ENCODE results near the gene CDK14.
"Not testable (repeated sequence)": the region's sequence is repeated elsewhere in the genome, so short reads cannot be mapped to it uniquely, and the experiment has no call there.

The CDK14 gene

GRCh38 chr7:90723866-90724265 is 127.7 kb downstream of the CDK14 start:
- DNase-seq, result no peak

GRCh38 chr7:90726120-90726519 is 130.0 kb downstream of the CDK14 start:
- no peak for DNase-seq

GRCh38 chr7:90726623-90727022 is 130.5 kb downstream of the CDK14 start:
- no peak for DNase-seq

GRCh38 chr7:90727412-90727811 is 131.3 kb downstream of the CDK14 start:
- DNase-seq, result no peak

- DNase-seq, result no peak
Observed at GRCh38 chr7:90728568-90728967, 132.4 kb downstream of the CDK14 start.

- not testable (repeated sequence) for DNase-seq
Observed at GRCh38 chr7:90735611-90736280, 139.6 kb downstream of the CDK14 start.

- DNase-seq, result no peak
Observed at GRCh38 chr7:90736316-90736715, 140.2 kb downstream of the CDK14 start.

- DNase-seq, result no peak
Observed at GRCh38 chr7:90736968-90737939, 141.1 kb downstream of the CDK14 start.

- DNase-seq, result no peak
Observed at GRCh38 chr7:90738249-90738648, 142.1 kb downstream of the CDK14 start.

- DNase-seq, result no peak
Observed at GRCh38 chr7:90739716-90740115, 143.6 kb downstream of the CDK14 start.

- no peak for DNase-seq
Observed at GRCh38 chr7:90740386-90740785, 144.3 kb downstream of the CDK14 start.

GRCh38 chr7:90743626-90744025 is 147.5 kb downstream of the CDK14 start:
- DNase-seq, result no peak

GRCh38 chr7:90747516-90747915 is 151.4 kb downstream of the CDK14 start:
- DNase-seq, result no peak

- DNase-seq, result no peak
Observed at GRCh38 chr7:90749262-90749661, 153.1 kb downstream of the CDK14 start.

- no peak for DNase-seq
Observed at GRCh38 chr7:90749774-90750173, 153.7 kb downstream of the CDK14 start.

- no peak for DNase-seq
Observed at GRCh38 chr7:90751595-90751994, 155.5 kb downstream of the CDK14 start.

- DNase-seq, result no peak
Observed at GRCh38 chr7:90752051-90752450, 155.9 kb downstream of the CDK14 start.

- no peak for DNase-seq
Observed at GRCh38 chr7:90755041-90755440, 158.9 kb downstream of the CDK14 start.

- DNase-seq, result no peak
Observed at GRCh38 chr7:90756366-90756765, 160.2 kb downstream of the CDK14 start.

GRCh38 chr7:90757565-90757950 is 161.4 kb downstream of the CDK14 start:
- not testable (repeated sequence) for DNase-seq

- no peak for DNase-seq
Observed at GRCh38 chr7:90758933-90759562, 162.9 kb downstream of the CDK14 start.

- DNase-seq, result no peak
Observed at GRCh38 chr7:90759710-90760109, 163.6 kb downstream of the CDK14 start.

GRCh38 chr7:90760892-90761291 is 164.8 kb downstream of the CDK14 start:
- DNase-seq, result no peak

GRCh38 chr7:90761584-90761983 is 165.5 kb downstream of the CDK14 start:
- DNase-seq, result no peak

All from GOT3 (cell line).